GM21381 (cell line): Measurements from ENCODE around the gene CCDC51.
"Not testable (repeated sequence)": the region's sequence is repeated elsewhere in the genome, so short reads cannot be mapped to it uniquely, and the experiment has no call there.

ENCODE experiments used
- ATAC-seq: cut with Tn5 transposase; IDR thresholded peaks from one replicate; pipeline ENCODE4 v1.9.1; 2021; ENCODE audit warnings: mild to moderate bottlenecking, moderate library complexity; ENCODE audit not compliant: unreplicated experiment

CCDC51 gene

GRCh38 chr3:48466386-48467109 lies 26.6 kb upstream of the CCDC51 start:
- ATAC-seq = peak; percentile 4

- ATAC-seq = peak; percentile 81
Observed at GRCh38 chr3:48465531-48466378, 25.8 kb upstream of the CCDC51 start.

DNA sequence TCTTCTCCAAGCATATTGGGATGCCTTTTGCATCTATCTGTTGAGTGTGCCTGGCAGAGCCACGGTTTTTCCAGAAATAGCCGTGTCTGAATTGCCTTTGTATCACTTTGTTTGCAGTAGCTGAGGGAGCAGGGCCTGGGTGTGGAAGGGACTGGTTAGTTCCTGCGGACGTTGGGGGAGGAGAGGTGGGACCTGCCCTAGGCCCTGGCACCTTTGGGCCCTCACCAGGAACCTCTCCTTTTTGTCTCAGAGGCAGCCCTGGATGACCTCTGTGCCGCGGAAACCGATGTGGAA lies 25.3 kb upstream of the CCDC51 start:
- no peak for ATAC-seq

GRCh38 chr3:48464713-48465221 lies 24.8 kb upstream of the CCDC51 start:
- no peak for ATAC-seq

DNA sequence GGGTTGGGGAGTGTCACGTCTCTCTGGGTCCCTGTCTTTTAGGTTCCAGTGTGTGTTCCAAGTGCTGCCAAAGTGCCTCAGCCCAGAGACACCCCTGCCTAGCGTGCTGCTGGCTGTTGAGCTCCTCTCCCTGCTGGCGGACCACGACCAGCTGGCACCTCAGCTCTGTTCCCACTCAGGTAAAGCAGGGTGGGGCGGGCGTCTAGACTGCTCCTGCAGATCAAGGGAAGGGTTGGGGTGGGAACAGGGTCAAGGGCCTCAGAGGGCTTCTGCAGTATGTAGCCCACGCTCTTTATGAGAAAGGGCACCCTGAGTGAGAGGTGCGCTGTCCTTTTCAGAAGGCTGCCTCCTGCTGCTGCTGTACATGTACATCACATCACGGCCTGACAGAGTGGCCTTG lies 23.8 kb upstream of the CCDC51 start:
- no peak for ATAC-seq

GRCh38 chr3:48461767-48462166 lies 21.8 kb upstream of the CCDC51 start:
- not testable (repeated sequence) for ATAC-seq

GRCh38 chr3:48460517-48460902 lies 20.6 kb upstream of the CCDC51 start:
- ATAC-seq = no peak

DNA sequence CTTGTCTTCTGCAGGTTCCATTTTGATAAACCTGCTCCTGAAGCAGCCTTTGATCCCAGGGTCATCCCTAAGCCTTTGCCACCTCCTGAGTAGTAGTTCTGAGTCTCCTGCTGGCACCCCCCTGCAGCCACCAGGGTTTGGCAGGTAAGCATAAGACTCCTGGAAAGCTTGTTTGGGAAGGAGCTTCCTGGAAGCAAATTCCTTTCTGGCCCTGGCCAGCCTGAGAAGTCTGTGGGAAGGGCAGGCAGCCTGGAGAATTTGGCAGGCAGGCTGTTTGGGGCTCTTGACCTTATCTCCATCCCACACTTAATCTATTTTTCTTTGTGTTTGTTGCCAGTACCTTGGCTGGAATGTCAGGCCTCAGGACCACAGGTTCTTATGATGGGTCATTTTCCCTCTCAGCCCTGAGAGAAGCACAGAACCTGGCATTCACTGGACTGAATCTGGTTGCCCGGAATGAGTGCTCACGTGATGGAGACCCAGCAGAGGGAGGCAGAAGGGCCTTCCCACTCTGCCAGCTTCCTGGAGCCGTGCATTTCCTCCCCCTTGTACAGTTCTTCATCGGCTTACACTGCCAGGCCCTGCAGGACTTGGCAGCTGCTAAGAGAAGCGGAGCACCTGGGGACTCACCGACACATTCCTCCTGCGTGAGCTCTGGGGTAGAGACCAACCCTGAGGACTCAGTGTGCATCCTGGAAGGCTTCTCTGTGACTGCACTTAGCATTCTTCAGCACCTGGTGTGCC lies 20.0 kb upstream of the CCDC51 start:
- no peak for ATAC-seq

- ATAC-seq = no peak
Observed at GRCh38 chr3:48459331-48459730, 19.4 kb upstream of the CCDC51 start.

DNA sequence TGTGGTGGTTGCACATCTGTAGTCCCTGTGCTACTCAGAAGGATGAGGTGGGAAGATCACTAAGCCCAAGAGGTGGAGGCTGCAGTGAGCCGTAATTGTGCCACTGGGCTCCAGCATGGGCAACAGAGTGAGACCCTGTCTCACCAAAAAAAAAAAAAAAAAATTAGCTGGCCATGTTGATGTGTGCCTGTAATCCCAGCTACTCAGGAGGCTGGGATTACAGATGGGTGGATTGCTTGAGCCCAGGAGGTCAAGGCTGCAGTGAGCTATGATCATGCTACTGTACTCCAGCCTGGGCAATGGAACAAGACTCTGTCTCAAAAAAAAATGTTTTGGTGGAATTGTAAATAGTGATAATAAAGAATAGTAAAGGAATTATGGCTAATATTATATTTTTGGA lies 16.5 kb upstream of the CCDC51 start:
- no peak for ATAC-seq

GRCh38 chr3:48451270-48451669 lies 11.4 kb upstream of the CCDC51 start:
- ATAC-seq = no peak

DNA sequence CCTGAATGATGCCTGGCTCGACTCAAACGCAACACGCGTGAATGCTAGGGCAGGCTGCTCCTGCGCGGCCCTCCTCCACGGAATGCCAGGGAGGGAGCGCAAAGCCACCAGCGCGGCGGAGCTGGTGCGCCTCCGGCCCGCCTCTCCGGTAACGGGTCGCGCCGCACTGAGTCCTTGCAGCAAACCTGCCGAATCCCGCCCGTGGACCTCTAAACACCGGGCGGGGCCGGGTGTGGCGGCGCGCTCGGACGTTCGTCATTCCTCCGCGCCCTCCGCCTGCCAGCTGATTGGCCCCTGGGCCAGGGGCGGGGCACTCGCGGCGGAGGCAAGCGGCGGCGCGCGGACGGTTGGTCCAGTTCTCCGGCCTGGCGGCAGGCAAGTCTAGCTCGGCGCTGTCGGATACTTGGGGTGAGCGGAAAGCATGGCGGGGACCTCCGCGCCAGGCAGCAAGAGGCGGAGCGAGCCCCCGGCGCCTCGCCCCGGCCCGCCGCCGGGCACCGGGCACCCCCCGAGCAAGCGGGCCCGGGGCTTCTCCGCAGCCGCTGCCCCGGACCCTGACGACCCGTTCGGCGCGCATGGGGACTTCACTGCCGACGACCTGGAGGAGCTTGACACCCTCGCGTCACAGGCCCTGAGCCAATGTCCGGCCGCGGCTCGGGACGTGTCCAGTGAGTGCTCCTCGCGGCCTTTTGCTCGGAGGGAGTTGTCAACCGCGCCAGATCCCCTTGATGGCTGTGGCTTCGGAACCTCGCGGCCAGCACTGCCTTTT lies 6.7 kb upstream of the CCDC51 start, which contains the start of gene ATRIP:
Gene ATRIP, plus strand, starts transcription at position 313 of the 769 bp plus-strand sequence. Its CDS starts 109 bp downstream, at position 422.
- ATAC-seq = peak; percentile 84

DNA sequence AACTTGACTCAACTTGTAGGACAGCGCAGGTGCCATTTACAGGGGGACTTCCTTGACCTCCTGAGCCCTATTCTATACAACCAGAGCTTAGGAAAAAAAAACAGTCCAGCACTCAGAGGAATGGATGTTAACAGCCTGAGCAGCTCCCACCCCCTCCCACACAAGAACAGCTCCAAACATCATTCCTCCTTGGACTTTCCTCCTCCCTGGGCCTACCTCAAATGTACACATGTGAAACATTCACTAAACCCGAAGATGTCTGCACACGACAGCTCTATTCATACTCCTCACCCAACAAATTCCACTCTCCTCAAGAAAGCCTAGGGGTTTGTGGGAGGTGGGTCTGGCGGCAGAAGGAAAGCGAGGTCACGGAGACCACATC lies 6.1 kb upstream of the CCDC51 start:
- ATAC-seq = no peak

- no peak for ATAC-seq
Observed at GRCh38 chr3:48445277-48445882, 5.5 kb upstream of the CCDC51 start.

DNA sequence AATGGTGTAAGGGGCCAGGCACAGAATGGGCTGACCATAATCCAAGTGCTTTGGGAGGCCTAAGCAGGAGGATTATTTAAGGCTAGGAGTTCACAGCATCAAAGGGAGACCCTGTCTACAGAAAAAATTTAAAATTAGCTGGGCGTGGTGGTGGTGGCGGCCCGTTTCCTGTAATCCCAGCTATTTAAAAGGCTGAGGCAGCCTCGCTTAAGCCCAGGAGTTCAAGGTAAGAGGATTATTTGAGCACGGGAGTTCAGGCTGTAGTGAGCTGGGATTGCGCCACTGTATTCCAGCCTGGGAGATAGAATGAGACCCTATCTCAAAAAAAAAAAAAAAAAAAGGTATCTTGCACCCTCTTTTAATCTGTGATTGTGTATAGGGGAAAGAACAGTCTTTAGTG lies 2.0 kb upstream of the CCDC51 start:
- no peak for ATAC-seq

DNA sequence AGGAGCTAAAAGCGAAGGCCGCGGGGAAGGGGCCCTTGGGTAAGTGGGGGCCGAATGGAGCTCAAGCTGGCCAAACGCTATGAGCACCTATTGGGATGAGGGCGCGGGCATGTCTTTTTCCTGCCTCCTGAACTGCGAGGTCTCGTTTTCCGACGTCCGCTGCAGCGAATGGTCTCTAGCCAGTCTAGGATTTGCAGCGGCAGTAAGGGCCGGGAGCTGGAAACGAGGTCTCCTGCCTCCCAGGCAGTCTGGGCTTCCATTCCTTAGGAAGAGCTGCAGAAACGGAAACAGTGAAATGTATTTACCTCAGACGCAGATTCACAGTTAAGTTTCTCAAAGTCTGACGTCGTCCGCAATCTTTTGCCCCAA lies 655 bp upstream of the CCDC51 start:
- ATAC-seq = no peak

DNA sequence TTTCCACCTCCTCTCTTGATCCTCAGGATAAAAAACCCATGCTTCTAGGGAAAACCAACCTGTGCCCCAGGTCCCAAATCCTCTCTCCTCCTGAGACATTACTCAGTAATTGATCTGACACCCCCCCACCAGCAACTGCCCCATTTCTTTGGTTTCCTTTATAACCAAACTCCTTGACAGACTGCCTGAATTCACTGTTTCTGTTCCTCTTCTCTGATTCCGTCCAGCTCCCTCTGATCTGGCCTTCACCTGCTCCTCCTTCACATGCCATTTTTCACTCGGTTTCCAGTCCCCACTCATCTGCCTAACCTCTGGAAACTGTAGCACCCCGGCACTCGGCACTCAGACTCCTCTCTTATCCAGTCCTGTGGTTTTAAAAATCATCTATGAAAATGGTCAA lies 2.1 kb downstream of the CCDC51 start:
- ATAC-seq = no peak

DNA sequence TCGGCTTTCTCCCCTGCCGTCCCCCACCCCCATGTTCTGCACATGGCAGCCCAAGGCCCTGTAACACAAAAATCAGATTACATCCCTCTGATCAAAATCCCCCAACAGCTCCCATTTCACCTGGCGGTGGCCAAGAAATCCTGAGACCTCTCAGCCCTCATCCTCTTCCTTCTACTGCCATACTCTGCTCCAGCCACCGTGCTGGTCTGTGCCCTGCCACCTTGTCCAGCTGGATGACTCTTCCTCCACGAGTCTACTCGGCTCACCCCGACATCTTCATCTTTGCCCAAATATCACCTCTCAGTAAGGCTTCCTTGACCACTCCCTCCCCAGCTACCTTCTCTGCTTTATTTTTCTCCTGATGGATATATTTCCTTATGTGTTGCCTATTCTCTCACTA lies 3.1 kb downstream of the CCDC51 start:
- no peak for ATAC-seq

GRCh38 chr3:48436477-48436787 lies 3.5 kb downstream of the CCDC51 start:
- no peak for ATAC-seq

DNA sequence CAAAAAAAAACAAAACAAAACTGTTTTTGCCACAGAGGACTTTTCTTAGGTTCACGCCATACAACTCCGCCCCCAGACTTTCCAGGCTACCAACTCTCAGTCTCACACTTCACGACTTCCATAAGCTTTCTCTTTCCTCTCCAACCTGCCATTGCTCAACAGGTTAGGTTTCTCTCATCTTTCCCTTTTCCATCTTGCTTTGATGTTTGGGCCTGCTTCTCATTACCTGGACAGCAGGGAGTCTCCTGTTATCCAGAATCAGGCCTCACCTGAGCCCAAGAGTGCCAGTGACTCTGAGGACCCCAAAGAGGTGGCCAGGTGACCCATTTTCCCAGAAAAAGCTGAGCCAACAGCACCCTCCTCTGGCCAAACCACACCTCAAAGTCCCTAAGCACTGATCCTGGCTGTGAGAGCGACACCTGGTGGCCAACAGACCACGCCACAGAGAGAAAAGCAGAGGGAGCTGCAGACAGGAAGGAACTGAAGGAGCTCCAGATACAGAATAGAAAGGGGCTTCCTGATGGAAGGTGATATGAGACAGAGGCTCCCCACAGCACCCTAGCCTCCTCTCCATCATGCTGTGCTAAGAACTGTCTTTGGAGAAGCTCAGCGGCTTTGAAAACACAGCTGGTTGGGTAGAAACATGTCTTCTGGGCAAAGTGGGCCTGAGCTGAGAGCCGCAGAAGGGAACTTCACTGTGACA lies 4.0 kb downstream of the CCDC51 start:
- ATAC-seq = no peak
